WTC11 (cell line): ENCODE results near the gene SORCS2. TPM values are rescaled to one million over a fixed set of nuclear protein-coding genes. Genes with fewer than 3 reads are reported as not detected.

Source experiments
- ATAC-seq: fragments of 200-7000 bp; cut with Tn5 transposase; 2 replicates; pipeline ENCODE4 v1.10.0; 2021; ENCODE audit warnings: mild to moderate bottlenecking, moderate library complexity
- CTCF ChIA-PET: fragments of 300-600 bp; sonication (Branson Sonifier 250); formaldehyde crosslinking; loops from one replicate; lab custom pipeline; 2021; ENCODE audit warnings: antibody characterized with exemption; lab: Charles Lee
- POLR2A ChIA-PET: fragments of 350-600 bp; sonication (Branson Sonifier 250); formaldehyde crosslinking; loops from one replicate; lab custom pipeline; 2021; ENCODE audit warnings: antibody characterized with exemption; lab: Charles Lee
- DNase-seq: peaks from one replicate; pipeline ENCODE4 v3.0.0; 2021; ENCODE audit warnings: low spot score
- H3K27ac Mint-ChIP-seq: 2 replicates; pipeline ENCODE4 v1.8.0; 2021; ENCODE audit warnings: mixed read lengths
- H3K27me3 Mint-ChIP-seq: 2 replicates; pipeline ENCODE4 v1.8.0; 2021; ENCODE audit warnings: low read depth, mild to moderate bottlenecking, moderate library complexity, mixed read lengths
- H3K36me3 Mint-ChIP-seq: 2 replicates; pipeline ENCODE4 v1.8.0; 2021; ENCODE audit warnings: mixed read lengths
- H3K4me1 Mint-ChIP-seq: 2 replicates; pipeline ENCODE4 v1.8.0; 2022; ENCODE audit warnings: mixed read lengths
- H3K4me3 Mint-ChIP-seq: 2 replicates; pipeline ENCODE4 v1.8.0; 2021; ENCODE audit warnings: mild to moderate bottlenecking, moderate library complexity, mixed read lengths
- H3K9me3 Mint-ChIP-seq: 2 replicates; pipeline ENCODE4 v1.8.0; 2021; ENCODE audit warnings: mixed read lengths
- ATF1 ChIP-seq: sonication (generic); formaldehyde crosslinking; IDR thresholded peaks from 2 replicates; pipeline ENCODE4 v1.8.1; 2023; ENCODE audit warnings: mild to moderate bottlenecking, moderate library complexity, missing genetic modification reagents
- ATF2 ChIP-seq: sonication (generic); formaldehyde crosslinking; IDR thresholded peaks from 2 replicates; pipeline ENCODE4 v1.8.1; 2022; ENCODE audit warnings: low read depth, missing genetic modification reagents, borderline replicate concordance
- ATF6 ChIP-seq: sonication (generic); formaldehyde crosslinking; IDR thresholded peaks from 2 replicates; pipeline ENCODE4 v1.8.1; 2023; ENCODE audit warnings: mild to moderate bottlenecking, missing genetic modification reagents
- CREB1 ChIP-seq: sonication (generic); formaldehyde crosslinking; IDR thresholded peaks from 2 replicates; pipeline ENCODE4 v1.8.0; 2023; ENCODE audit warnings: mild to moderate bottlenecking, missing genetic modification reagents
- CREM ChIP-seq: sonication (generic); formaldehyde crosslinking; IDR thresholded peaks from 2 replicates; pipeline ENCODE4 v1.8.1; 2022; ENCODE audit warnings: mild to moderate bottlenecking, missing genetic modification reagents, moderate library complexity
- EMX1 ChIP-seq: fragments of 250-450 bp; sonication (Bioruptor Pico); IDR thresholded peaks from 2 replicates; pipeline ENCODE4 v1.8.0; 2021; ENCODE audit warnings: mild to moderate bottlenecking
- ERG ChIP-seq: fragments of 250-450 bp; sonication (Bioruptor Pico); IDR thresholded peaks from 2 replicates; pipeline ENCODE4 v1.8.0; 2021; ENCODE audit warnings: mild to moderate bottlenecking
- ETV6 ChIP-seq: sonication (generic); formaldehyde crosslinking; IDR thresholded peaks from 2 replicates; pipeline ENCODE4 v1.8.1; 2022; ENCODE audit warnings: mild to moderate bottlenecking, missing genetic modification reagents
- HMGA2 ChIP-seq: fragments of 250-450 bp; sonication (Bioruptor Pico); IDR thresholded peaks from 2 replicates; pipeline ENCODE4 v1.4.0; 2021; ENCODE audit warnings: mild to moderate bottlenecking, moderate library complexity
- MLX ChIP-seq: sonication (generic); formaldehyde crosslinking; IDR thresholded peaks from 2 replicates; pipeline ENCODE4 v1.8.1; 2023; ENCODE audit warnings: mild to moderate bottlenecking, missing genetic modification reagents, moderate library complexity
- MXD4 ChIP-seq: fragments of 250-450 bp; sonication (Bioruptor Pico); IDR thresholded peaks from 2 replicates; pipeline ENCODE4 v1.8.0; 2021; ENCODE audit warnings: mild to moderate bottlenecking, moderate library complexity, borderline replicate concordance
- NFE2L1 ChIP-seq: sonication (generic); formaldehyde crosslinking; IDR thresholded peaks from 2 replicates; pipeline ENCODE4 v1.8.1; 2023; ENCODE audit warnings: missing genetic modification reagents
- NR3C1 ChIP-seq: sonication (generic); formaldehyde crosslinking; conservative IDR thresholded peaks from 2 replicates; pipeline ENCODE4 v1.8.1; 2023; ENCODE audit warnings: low read depth, mild to moderate bottlenecking, missing genetic modification reagents
- SMAD4 ChIP-seq: sonication (generic); formaldehyde crosslinking; IDR thresholded peaks from 2 replicates; pipeline ENCODE4 v1.8.0; 2022; ENCODE audit warnings: mild to moderate bottlenecking, missing genetic modification reagents
- ZBTB43 ChIP-seq: sonication (generic); formaldehyde crosslinking; IDR thresholded peaks from 2 replicates; pipeline ENCODE4 v1.8.1; 2023; ENCODE audit warnings: mild to moderate bottlenecking, missing genetic modification reagents
- ZNF281 ChIP-seq: sonication (generic); formaldehyde crosslinking; IDR thresholded peaks from 2 replicates; pipeline ENCODE4 v1.8.0; 2023; ENCODE audit warnings: mild to moderate bottlenecking, missing genetic modification reagents
- ZNF317 ChIP-seq: sonication (generic); formaldehyde crosslinking; IDR thresholded peaks from 2 replicates; pipeline ENCODE4 v1.8.1; 2023; ENCODE audit warnings: low read depth, mild to moderate bottlenecking, moderate library complexity, missing genetic modification reagents, borderline replicate concordance
- ZNF416 ChIP-seq: fragments of 250-450 bp; sonication (Bioruptor Pico); IDR thresholded peaks from 2 replicates; pipeline ENCODE4 v1.9.0; 2021; ENCODE audit warnings: mild to moderate bottlenecking, inconsistent platforms
- ZNF512 ChIP-seq: sonication (generic); formaldehyde crosslinking; IDR thresholded peaks from 2 replicates; pipeline ENCODE4 v1.8.1; 2022; ENCODE audit warnings: missing genetic modification reagents, borderline replicate concordance
- total RNA-seq: library from RNA; stranded (reverse); gene quantifications from 3 replicates; pipeline ENCODE4 v1.2.3, GENCODE V29; 2021

Gene SORCS2
- total RNA-seq, 1 experiment from 2014 or later: 6.6 TPM

GRCh38 chr4:7217474-7218321, 25.4 kb downstream of the SORCS2 start:
- DNase-seq: no peak
- no peak overlapping the region for H3K4me3 Mint-ChIP-seq

GRCh38 chr4:7218686-7219085, 26.3 kb downstream of the SORCS2 start:
- Mint-ChIP-seq H3K4me1 (no peaks in the 10 kb centered on the region), H3K4me3 (no peak overlapping the region), H3K27me3 (no peaks in the 10 kb centered on the region; the same call in 1 of the 2 replicates), H3K9me3 (peaks cover 21% of the 10 kb centered on the region), H3K27ac (no peak overlapping the region), H3K36me3 (peaks cover 13% of the 10 kb centered on the region)
- ATAC-seq: no peak
- POLR2A ChIA-PET: no interaction called here
- no peak for DNase-seq
- CTCF ChIA-PET: no interaction called here
- TF ChIP-seq ZNF416 (CRISPR knock-in tag) (no peak), ZNF281 (CRISPR knock-in tag) (no peak), MXD4 (CRISPR knock-in tag) (no peak), ZBTB43 (CRISPR knock-in tag) (no peak), ZNF512 (CRISPR knock-in tag) (no peak)

More at GRCh38 chr4:7217474-7218321, 25.4 kb downstream of the SORCS2 start:
- Mint-ChIP-seq H3K4me1 (no peaks in the 10 kb centered on the region), H3K27me3 (no peaks in the 10 kb centered on the region; the same call in 1 of the 2 replicates), H3K9me3 (peaks cover 22% of the 10 kb centered on the region), H3K27ac (no peak overlapping the region), H3K36me3 (peaks cover 14% of the 10 kb centered on the region)
- ChIA-PET POLR2A (no interaction called here), CTCF (no interaction called here)
- no peak for ATAC-seq
- TF ChIP-seq SMAD4 (CRISPR knock-in tag) (no peak), ERG (CRISPR knock-in tag) (no peak), ATF2 (CRISPR knock-in tag) (no peak), CREB1 (no peak), EMX1 (CRISPR knock-in tag) (no peak), ZNF317 (CRISPR knock-in tag) (no peak), ETV6 (CRISPR knock-in tag) (no peak), CREM (CRISPR knock-in tag) (no peak), NFE2L1 (CRISPR knock-in tag) (no peak), MLX (CRISPR knock-in tag) (no peak), ATF1 (no peak), HMGA2 (CRISPR knock-in tag) (no peak), ATF6 (CRISPR knock-in tag) (no peak), NR3C1 (CRISPR knock-in tag) (no peak)
